GM19463 (cell line): Measurements from ENCODE around the gene UAP1.

Source experiments
- ATAC-seq: cut with Tn5 transposase; IDR thresholded peaks from one replicate; pipeline ENCODE4 v1.9.1; 2021; ENCODE audit warnings: mild to moderate bottlenecking, moderate library complexity; ENCODE audit not compliant: unreplicated experiment

Gene UAP1

GRCh38 chr1:162612606-162613400 lies 51.3 kb downstream of the UAP1 start:
- no peak for ATAC-seq

- no peak for ATAC-seq
These were observed 55.3 kb downstream of the UAP1 start for GRCh38 chr1:162616848-162617247.

- ATAC-seq: no peak
These were observed 56.0 kb downstream of the UAP1 start for GRCh38 chr1:162617513-162617912.

- ATAC-seq: no peak
These were observed 57.6 kb downstream of the UAP1 start for GRCh38 chr1:162619076-162619475.

- ATAC-seq: no peak
These were observed 59.7 kb downstream of the UAP1 start for GRCh38 chr1:162621256-162621655.

GRCh38 chr1:162625679-162626078 lies 64.2 kb downstream of the UAP1 start:
- ATAC-seq: no peak

GRCh38 chr1:162626094-162626493 lies 64.6 kb downstream of the UAP1 start:
- ATAC-seq: no peak

GRCh38 chr1:162626761-162627160 lies 65.2 kb downstream of the UAP1 start:
- ATAC-seq: no peak

GRCh38 chr1:162627662-162628296 lies 66.3 kb downstream of the UAP1 start:
- ATAC-seq: no peak

GRCh38 chr1:162629077-162629627 lies 67.6 kb downstream of the UAP1 start:
- ATAC-seq: no peak

GRCh38 chr1:162629651-162630050 lies 68.1 kb downstream of the UAP1 start:
- no peak for ATAC-seq

GRCh38 chr1:162631546-162632191 lies 70.1 kb downstream of the UAP1 start:
- no peak for ATAC-seq

- no peak for ATAC-seq
These were observed 70.7 kb downstream of the UAP1 start, which contains the start of gene DDR2 for GRCh38 chr1:162632217-162632666. TSS of gene DDR2 (plus strand) at chr1:162632464. CDS start at chr1:162719064, 86,600 bp downstream.

GRCh38 chr1:162632698-162633080 lies 71.2 kb downstream of the UAP1 start:
- no peak for ATAC-seq

- peak; percentile 58 for ATAC-seq
These were observed 71.7 kb downstream of the UAP1 start for GRCh38 chr1:162633081-162633762.

- no peak for ATAC-seq
These were observed 73.9 kb downstream of the UAP1 start for GRCh38 chr1:162635418-162635817.

- no peak for ATAC-seq
These were observed 78.2 kb downstream of the UAP1 start for GRCh38 chr1:162639718-162640117.

GRCh38 chr1:162641114-162641513 lies 79.6 kb downstream of the UAP1 start:
- ATAC-seq: no peak

GRCh38 chr1:162644986-162645314 lies 83.4 kb downstream of the UAP1 start:
- no peak for ATAC-seq

GRCh38 chr1:162645666-162646065 lies 84.1 kb downstream of the UAP1 start:
- no peak for ATAC-seq

- no peak for ATAC-seq
These were observed 88.1 kb downstream of the UAP1 start for GRCh38 chr1:162649583-162649982.
